ENCODE data around the gene NPAS3.

The NPAS3 gene

DNA sequence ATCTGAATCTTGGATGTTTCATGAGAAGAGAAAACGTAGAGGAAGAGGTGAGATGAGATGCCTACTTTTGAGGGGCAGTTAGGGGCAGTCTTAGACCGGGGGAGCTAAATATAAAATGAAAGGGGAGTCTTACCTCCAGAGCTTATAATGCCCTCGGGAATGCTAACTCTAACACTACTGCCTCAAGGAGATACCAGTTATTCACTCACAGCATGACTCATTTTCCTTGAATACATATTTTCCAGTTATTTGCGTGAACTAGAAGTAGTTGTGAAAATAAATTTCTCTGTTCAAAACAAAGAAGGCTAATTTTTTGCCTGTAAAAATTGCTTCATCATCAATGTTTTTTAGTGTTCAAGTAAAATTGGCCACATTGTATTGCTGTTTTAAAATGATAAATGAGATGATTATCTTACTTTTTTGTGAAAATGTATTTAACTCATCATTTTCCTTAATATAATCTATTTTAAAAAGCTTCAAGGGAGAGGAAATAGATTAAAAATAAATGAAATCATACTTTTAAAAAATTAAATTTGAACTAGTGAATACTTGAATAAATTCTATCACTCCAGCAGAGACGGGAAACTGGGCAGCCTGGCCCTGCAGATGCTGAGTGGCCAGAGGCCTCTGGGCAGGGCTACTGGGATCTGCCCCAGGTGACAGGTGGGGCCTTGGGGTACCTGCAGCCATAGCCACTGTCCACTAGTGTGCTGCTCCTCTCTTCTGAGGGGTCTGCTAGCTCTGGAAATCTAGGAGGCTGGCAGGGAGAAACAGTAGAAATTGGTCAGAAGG is 672.9 kb downstream of the NPAS3 start:
- no peak for DNase-seq (ENCODE audit: low read depth in 2 of 3, low spot score in 1 of 3)

DNA sequence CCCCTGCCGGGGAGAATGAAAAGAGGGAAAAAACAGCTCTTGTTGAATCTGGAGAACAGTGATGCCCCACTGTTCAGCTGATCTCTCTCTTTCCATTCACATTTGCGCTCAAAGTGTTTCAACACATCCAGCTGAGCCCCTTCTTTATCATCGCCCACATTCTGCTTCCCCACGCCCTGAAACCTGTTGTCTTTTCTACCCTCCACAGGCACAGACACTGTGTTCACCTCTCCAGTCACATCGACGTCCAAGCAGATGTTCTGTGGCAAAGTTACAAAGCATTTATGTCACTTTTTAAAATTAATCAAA is 673.5 kb downstream of the NPAS3 start:
- no peak for DNase-seq (ENCODE audit: low read depth in 2 of 3, low spot score in 1 of 3)

DNA sequence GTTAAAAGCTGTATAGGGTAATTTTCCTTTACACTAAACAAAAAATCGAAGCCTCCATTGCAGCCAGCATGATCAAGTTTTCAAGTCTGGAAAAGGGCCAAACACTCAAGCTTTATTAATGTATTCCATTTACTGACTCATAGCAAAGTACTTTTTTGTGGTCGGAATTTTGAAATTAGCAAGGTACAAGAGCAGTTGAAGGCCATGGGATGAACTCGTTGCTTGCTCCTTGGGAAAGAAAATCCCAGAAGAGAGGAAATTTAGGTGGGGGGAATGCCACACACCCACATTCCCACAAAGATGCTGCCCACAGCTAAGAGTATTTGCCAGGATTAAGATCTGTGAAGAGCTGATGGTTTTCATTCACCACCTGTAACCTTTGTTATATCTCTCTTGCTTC is 678.5 kb downstream of the NPAS3 start:
- no peak for DNase-seq (ENCODE audit: low read depth in 2 of 3, low spot score in 1 of 3)

DNA sequence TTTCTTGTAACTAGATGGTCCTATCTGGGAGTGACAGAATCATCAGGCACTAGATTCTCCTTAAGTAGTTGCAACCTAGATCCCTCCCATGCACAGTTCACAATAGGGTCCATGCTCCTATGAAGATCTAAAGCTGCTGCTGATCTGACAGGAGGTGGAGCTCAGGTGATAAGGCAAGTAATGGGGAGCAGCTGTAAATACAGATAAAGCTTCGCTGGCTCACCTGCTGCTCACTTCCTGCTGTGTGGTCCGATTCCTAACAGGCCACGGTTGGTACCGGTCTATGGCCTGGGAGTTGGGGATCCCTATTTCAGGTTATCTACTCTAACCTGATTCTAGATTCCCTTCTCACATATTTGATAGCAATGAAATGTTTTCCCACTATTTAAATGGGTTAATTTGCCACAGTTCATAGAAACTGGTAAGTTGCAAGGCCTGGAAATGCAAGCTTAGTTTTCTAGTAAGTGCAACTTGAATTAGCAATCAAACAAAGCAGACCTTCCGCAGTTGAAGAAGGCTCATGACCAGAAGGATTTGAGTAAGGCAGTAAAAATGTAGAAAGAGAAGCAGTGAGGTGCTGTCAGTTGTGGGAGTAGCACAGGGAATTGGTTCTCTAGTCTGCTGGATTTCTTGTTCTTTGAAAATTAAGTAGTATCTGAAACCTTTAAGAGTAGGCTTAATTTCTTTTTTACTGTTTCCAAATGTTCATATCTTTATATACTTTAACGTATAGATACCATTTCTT is 679.9 kb downstream of the NPAS3 start:
- no peak for DNase-seq (ENCODE audit: low read depth in 2 of 3, low spot score in 1 of 3)

DNA sequence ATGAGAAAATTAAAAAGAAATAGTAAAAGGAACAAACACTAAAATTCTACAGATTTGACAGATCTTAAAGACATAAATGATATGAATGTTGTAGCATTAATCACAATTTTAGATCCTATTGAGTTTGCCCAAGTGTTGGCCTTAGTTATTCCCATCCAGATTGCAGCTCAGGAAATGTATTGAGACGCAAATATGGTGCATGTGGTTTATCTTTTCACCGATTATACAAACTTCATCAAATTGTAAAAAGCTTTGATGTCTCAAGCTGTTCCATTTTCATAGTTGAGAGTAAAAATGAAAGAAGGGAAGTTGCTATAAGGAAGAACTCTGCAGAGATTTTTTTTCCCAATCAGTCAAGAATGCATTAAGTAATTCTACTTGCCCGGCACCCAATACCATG is 683.8 kb downstream of the NPAS3 start:
- DNase-seq (ENCODE audit: low read depth in 2 of 3, low spot score in 1 of 3), result no peak

DNA sequence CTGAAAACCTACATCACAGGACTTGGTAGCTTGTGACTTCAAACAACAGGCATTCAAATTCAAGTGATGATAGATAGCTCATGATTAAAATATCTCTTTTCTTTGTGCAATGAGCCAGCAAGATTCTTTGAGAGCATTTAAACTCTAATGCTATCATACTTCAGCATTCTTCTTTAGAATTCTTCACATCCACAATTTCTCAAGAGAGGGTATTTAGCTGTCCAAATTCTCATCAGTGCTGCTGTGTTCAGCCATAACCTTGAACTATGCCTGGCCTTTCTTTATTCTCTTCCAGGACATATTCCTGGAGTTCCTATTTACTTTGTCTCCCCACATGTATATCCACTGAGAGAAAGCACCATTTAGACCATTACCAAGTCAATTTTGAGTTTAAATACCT is 691.1 kb downstream of the NPAS3 start:
- DNase-seq (ENCODE audit: low read depth in 2 of 3, low spot score in 1 of 3), result no peak

DNA sequence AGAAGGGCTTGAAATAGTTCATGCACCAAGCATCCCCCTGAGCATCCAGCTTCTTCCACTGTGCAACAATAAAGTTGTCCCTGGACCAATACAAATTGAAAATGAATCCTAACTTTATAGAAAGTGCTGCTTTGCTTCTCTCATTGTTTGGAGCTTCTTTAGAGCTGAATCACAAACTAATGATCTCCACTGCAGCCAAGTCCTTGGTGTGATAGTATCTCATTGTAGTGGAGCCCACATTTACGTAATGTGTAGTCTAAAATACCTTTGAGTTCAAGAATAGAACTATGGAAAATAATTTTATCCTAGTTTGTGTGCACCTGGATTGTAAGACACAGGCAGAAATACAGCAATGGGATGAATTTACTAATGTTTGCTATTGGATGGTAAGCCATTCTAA is 692.3 kb downstream of the NPAS3 start:
- DNase-seq (ENCODE audit: low read depth in 2 of 3, low spot score in 1 of 3), result no peak

DNA sequence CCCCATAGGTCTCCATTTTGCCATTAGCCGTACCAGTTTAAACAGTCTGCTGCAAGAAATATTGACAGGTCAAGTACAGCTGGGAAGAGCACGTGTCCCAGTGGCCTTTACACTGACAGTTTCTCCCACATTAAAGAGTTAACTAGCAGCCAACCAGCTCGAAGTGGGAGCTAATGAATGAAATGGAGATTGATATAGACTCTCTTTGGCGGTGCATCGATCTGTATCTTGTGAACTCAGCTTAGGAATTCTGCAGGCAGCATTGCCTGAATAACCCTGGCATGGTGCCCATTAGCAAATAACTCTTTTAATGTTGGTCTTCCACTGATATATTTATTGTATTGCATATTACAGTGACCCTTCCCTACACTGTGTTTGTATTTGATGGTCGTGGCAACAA is 692.8 kb downstream of the NPAS3 start:
- DNase-seq (ENCODE audit: low read depth in 2 of 3, low spot score in 1 of 3), result no peak

DNA sequence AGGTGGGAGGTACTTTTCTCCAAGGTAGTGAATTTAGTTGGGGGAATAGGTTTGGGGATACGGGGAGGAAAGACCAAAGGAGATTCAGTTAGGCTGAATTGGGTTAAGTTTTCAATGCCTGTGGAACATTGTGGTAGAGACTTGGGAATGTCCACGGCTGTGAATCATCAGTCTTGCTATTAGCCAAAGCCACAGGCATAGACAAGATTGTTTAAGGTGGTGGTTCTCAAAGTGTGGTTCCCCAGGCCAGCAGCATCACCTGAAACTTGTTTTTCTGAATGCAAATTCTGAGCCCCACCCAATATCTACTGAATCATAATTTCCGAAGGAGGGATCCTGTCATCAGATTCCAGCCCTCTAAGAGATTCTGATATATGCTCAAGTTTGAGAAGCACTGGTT is 696.0 kb downstream of the NPAS3 start:
- no peak for DNase-seq (ENCODE audit: low read depth in 2 of 3, low spot score in 1 of 3)

DNA sequence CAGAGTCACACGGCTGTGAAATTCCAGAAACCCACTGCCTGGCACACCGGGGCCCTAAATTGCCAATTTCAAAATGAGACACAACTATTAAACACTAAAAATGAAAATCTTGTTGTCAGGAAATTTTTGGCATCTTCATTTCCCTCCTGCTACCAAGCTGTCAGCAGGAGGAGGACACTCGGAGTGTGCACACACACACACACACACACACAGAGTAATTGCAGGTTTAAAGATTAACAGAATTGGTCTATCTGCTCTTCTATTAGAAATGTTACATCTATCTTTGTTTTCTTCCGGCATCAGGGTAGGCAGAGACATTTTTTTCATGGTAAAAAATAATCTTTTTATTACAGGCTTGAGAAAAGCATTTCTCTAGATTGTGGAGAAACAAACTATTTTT is 698.0 kb downstream of the NPAS3 start:
- DNase-seq (ENCODE audit: low read depth in 2 of 3, low spot score in 1 of 3), result no peak

DNA sequence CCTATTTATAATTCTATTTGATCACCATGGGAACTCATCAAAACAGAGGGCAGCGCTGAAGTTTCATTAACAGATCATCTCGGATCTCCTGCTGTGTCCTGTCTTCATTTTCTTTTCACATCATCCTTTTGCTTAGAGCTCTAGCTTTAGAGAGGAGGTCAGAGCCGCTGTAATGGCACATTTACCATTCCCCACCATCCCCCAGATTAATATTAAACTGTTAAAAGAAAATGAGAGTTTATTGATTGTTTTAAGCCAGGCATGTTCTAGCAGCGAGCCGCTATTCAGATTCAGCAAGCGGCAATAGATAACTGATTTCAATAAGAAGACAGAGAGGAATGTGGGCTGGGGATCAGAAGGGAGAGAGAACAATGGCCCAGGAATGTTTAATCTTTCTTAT is 703.4 kb downstream of the NPAS3 start:
- DNase-seq (ENCODE audit: low read depth in 2 of 3, low spot score in 1 of 3), result no peak

DNA sequence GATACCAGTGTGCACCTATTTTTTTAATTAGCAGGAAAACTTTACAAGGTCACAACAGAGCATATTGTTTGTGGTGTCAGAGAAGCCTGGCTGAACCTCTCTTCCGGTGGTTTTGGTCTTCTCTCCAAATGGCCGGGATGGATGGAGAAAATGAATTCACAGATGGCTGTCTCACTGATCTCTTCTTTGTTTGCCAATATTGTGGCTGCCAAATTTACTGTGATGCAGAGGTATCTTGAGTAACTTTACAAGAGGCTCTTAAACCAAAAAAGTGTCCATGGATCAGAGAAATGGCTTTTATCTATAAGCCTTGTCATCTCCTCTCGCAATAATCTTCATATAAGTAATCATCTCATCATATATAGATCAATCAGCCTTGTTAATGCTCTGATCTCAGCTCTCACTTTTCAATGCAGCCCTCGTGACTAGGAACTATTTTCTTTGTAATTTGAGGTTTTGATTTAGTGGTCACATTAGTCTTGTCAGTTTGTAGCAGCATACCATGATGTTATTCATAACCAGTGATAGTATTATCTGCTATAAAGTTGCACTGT is 704.1 kb downstream of the NPAS3 start:
- no peak for DNase-seq (ENCODE audit: low read depth in 2 of 3, low spot score in 1 of 3)

DNA sequence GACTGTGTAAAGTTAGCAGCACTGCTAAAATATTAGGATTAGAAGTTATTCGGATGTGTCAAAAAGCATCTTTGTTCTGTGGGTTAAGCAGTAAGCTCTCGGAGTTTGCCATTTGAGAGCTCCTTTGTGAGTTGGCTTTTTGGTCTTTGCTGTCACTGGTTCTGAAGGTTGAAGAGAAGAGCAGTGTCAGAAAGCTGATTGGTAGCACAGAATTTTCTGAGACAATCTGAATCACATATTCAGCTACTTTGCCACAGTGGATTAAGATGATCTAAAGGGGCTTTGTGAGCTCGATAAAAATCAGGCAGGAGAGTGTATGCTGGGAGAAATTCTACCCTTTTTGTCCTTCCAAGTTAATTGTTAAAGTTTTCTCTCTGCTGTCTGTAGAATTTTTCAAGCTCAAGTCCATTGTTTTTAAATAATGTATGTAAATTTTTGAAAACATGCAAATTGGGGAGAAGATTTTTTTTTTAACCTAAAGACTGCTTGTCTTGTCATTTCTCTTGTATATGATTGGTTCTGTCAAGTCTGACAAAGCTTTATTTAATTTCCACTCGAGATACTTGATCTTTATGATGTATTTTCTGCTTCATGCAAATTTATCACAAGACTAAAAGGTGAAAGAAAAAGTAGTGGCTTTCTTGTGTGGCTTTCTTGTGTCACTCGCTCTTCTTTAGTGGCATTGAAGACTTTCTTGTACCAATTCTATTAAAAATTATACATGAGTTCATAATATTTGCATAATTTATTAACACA is 704.9 kb downstream of the NPAS3 start:
- DNase-seq (ENCODE audit: low read depth in 2 of 3, low spot score in 1 of 3), result no peak

DNA sequence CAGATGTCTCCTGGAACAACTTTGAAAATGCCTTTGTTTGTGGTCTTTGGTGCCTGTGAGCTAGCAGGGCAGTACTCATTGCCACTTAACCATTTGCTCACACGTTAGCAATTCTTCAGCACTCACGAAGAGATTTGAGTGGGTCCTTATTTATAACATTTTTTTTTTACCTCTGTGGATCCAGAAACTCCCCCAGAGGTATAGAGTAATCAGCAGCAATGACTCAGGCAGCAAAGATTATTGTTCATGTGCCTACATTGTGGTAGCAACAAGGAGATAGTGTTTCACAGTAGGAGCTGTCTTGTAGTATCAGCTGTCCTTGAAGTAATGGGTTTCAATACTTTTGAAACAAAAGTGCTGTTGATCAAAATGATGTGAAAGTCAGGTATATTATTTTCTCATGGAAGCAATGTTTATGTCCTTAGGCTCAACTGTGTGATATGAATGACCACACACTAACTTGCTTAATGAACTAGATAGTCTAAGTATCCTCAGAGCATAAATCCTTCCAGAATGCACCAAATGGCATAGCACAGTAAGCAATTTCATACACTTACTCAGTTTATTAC is 708.1 kb downstream of the NPAS3 start:
- DNase-seq (ENCODE audit: low read depth in 2 of 3, low spot score in 1 of 3), result no peak

DNA sequence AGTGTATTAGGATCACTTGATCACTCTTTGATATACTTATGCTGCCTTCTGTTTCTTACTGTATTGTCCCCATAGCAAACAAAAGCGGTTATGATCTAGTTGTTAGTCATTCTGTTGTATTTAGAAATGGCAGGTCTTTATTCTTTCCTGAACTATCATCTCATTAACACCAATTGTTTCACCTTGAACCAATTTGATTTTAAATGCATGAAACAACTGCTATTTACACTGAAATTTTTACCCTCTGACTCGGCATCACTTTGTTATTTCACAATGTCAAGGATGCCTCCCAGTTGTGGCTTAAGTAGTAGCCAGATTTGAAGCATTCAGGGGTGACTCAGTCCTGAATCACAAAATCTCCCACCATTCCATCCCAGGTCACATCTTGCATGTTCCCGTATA is 708.7 kb downstream of the NPAS3 start:
- no peak for DNase-seq (ENCODE audit: low read depth in 2 of 3, low spot score in 1 of 3)

DNA sequence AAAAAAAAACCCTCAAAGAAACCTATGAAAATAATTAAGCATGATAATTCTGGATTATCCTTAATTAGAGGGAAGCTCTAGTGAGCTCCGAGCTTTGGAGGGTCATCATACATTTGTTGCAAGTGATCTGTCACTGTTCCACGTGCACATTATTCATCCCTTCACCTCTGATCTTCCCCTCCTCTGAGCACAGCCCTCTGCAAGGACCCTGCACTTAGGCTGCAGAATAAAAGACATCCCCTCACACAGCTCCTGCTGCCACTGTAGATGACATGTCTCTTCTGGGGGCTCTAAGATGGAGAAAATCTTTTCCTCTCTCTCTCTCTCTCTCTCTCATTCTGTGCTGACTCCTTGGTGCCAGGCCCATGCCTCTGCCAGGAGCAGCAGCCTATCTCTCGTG is 711.8 kb downstream of the NPAS3 start:
- DNase-seq (ENCODE audit: low read depth in 2 of 3, low spot score in 1 of 3), result no peak

DNA sequence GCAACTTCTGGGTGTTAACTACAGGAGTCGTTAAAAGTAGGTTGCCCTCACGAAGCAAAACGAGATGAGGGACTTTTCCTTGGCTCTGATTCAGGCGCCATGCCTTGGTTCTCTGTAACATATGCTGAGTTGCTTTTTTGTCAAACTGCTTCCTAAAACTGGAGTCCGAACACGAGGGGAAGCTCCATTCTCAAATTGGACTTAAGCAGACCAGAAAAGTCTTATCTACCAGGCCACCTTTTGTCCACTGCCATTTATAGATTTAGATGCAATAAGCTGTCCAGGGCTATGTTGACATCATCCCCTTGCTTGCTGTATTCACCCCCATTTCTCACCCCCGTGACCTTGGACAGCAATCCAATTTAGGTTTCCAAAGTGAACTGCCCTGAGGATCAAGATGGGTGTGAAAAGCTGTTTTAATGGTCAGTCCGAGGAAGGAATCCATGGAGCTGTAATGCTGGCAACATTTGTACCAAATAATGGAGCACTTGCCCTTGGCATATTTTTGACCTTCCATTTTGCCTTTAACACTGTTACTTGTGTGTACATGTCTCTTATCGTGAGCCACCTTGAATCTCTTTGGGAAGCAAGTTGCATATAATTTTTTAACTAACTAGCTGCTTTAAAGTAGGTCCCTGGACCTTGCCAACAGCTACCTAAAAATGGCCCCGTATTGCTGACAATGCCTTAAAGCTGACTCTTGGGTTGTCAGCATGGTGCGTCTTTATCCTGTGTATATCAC is 714.1 kb downstream of the NPAS3 start:
- DNase-seq (ENCODE audit: low read depth in 2 of 3, low spot score in 1 of 3), result no peak

DNA sequence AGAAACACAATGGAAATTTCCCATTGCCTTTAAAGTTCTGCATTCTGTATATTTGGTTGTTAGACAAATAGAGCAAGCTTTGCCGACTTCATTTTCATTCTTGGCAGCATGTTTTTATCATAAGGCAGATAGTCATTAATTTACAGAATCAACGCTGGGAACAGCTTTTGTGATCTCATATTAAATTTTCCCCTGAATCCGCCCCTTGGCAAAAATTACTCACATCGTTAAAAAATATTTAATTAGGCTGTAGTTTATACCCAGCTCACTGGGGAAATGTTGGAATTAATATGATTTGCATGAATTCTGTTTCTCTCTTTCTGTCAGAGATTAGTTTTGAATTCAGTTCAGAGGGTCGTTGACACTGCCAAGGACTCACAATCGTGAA is 714.6 kb downstream of the NPAS3 start:
- no peak for DNase-seq (ENCODE audit: low read depth in 2 of 3, low spot score in 1 of 3)

DNA sequence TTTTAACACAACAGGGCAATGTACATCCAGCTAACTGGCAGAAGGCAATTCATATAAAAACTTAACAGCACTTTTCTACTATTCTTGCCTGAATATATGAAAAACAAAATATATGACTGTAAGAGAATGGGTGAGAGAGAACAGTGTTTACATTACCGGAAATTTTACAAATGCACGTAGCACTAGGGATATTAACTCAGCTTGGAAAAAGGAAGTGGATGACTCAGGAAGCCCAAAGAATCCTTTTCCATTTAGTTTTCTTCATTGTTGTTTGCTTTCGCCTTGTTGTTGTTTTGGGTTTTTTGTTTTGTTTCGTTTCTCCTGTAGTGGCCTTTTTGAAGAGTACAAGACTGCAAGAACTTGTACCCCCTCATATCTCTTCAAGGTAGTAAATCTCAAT is 716.7 kb downstream of the NPAS3 start:
- no peak for DNase-seq (ENCODE audit: low read depth in 2 of 3, low spot score in 1 of 3)

DNA sequence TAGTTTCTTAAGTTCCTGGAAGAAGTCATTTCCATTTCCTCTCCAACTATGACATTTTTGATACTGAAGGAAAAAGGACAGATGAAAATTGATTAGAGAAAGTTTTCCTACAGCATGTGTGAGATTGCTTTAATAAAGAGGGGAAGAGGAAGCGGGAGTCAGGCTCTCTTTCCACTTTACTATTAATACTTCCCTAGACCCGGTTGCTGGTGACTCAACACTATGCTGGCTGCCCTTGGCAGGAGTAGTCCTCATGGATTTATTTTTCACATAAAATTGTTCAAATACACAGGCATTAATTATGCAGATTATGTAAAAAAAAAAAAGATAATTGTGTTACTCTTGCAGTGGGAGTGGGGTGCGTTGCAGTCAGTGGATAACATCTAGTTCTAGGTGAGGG is 718.8 kb downstream of the NPAS3 start:
- DNase-seq (ENCODE audit: low read depth in 2 of 3, low spot score in 1 of 3), result no peak

DNA sequence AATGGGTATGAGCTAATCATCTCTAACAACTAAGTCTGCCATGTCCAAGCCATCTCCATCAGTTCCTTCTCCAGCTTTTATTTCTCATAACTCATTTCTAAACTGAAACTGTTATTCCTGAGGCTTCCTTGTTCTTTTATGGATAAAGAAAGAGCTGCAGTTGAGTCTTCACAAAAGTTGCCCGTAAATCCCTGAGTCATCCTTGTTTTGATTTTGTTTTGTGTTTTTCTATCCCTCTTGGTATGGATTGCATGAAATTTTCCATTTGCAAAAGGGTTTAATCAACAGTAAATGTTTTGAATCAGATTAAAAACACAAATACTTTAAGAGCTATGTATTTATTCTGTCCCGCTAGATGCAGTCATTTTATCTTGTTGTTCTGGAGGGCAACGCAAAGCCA is 721.6 kb downstream of the NPAS3 start:
- DNase-seq (ENCODE audit: low read depth in 2 of 3, low spot score in 1 of 3), result no peak
